HepG2 (cell line): ENCODE measurements around the gene PLD2.
"Not testable (repeated sequence)": the region's sequence is repeated elsewhere in the genome, so short reads cannot be mapped to it uniquely, and the experiment has no call there.

ENCODE experiments used
- KDM5B ChIP-seq: sonication (generic); formaldehyde crosslinking; IDR thresholded peaks from 2 replicates; pipeline ENCODE4 v1.4.0; 2020; ENCODE audit warnings: missing genetic modification reagents, mild to moderate bottlenecking, borderline replicate concordance
- NAIF1 ChIP-seq: sonication (generic); formaldehyde crosslinking; IDR thresholded peaks from 2 replicates; pipeline ENCODE4 v1.5.0; 2020; ENCODE audit warnings: mild to moderate bottlenecking, missing genetic modification reagents, borderline replicate concordance
- SMC3 ChIP-seq: IDR thresholded peaks from 2 replicates; pipeline ENCODE4 v1.6.1; 2011; ENCODE audit warnings: low read length, improper control_type of control experiment
- TF ChIP-seq, protein P1 (sequence below): sonication (generic); formaldehyde crosslinking; IDR thresholded peaks from 2 replicates; pipeline ENCODE4 v1.9.0; 2022; ENCODE audit warnings: missing genetic modification reagents, mild to moderate bottlenecking, borderline replicate concordance
- TF ChIP-seq, protein P2 (sequence below): sonication (generic); formaldehyde crosslinking; IDR thresholded peaks from 2 replicates; pipeline ENCODE4 v1.4.0; 2020; ENCODE audit warnings: low read depth, mild to moderate bottlenecking, missing genetic modification reagents
- TF ChIP-seq, protein P3 (sequence below): sonication (generic); formaldehyde crosslinking; IDR thresholded peaks from 2 replicates; pipeline ENCODE4 v1.5.0; 2020; ENCODE audit warnings: missing genetic modification reagents
- TF ChIP-seq, protein P4 (sequence below), 2 experiments: IDR thresholded peaks; 2 replicates each; pipeline ENCODE4 v1.6.1; 2011 to 2012; ENCODE audit warnings: low read length in 2 of 2, borderline replicate concordance in 1 of 2, low read depth in 1 of 2, mild to moderate bottlenecking in 1 of 2, moderate library complexity in 1 of 2

DNA sequence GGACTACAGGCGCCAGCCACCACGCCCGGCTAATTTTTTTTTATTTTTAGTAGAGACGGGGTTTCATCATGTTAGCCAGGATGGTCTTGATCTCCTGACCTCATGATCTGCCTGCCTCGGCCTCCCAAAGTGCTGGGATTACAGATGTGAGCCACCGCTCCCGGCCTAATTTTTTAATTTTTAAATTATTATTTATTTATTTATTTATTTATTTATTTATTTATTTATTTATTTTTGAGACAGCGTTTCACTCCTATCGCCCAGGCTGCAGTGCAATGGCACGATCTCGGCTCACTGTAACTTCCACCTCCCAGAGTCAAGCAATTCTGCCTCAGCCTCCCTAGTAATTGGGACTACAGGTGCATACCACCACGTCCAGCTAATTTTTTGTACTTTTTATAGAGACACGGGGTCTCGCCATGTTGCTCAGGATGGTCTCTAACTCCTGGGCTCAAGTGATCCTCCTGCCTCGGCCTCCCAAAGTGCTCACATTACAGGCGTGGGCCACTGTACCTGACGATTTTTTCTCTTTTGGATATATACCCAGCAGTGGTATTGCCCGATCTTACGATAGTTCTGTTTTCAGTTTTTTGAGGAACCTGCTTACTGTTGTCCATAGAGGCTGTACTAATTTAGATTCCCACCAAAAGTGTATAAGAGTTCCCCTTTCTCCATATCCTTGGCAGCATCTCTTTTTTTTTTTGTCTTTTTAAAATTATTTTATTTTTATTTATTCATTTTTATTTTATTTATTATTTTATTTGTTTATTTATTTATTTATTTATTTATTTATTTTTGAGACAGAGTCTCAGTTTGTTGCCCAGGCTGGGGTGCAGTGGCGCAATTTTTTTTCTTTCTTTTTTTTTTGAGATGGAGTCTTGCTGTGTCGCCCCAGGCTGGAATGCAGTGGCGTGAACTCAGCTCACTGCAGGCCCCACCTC is 62.4 kb downstream of the PLD2 start:
- TF ChIP-seq SMC3; KDM5B (CRISPR knock-in tag); NAIF1 (CRISPR knock-in tag): not testable (repeated sequence)
- TF ChIP-seq, protein P1, sequence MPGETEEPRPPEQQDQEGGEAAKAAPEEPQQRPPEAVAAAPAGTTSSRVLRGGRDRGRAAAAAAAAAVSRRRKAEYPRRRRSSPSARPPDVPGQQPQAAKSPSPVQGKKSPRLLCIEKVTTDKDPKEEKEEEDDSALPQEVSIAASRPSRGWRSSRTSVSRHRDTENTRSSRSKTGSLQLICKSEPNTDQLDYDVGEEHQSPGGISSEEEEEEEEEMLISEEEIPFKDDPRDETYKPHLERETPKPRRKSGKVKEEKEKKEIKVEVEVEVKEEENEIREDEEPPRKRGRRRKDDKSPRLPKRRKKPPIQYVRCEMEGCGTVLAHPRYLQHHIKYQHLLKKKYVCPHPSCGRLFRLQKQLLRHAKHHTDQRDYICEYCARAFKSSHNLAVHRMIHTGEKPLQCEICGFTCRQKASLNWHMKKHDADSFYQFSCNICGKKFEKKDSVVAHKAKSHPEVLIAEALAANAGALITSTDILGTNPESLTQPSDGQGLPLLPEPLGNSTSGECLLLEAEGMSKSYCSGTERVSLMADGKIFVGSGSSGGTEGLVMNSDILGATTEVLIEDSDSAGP (CRISPR knock-in tag), result not testable (repeated sequence)
- TF ChIP-seq, protein P2, sequence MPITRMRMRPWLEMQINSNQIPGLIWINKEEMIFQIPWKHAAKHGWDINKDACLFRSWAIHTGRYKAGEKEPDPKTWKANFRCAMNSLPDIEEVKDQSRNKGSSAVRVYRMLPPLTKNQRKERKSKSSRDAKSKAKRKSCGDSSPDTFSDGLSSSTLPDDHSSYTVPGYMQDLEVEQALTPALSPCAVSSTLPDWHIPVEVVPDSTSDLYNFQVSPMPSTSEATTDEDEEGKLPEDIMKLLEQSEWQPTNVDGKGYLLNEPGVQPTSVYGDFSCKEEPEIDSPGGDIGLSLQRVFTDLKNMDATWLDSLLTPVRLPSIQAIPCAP (CRISPR knock-in tag), result not testable (repeated sequence)
- TF ChIP-seq, protein P3, sequence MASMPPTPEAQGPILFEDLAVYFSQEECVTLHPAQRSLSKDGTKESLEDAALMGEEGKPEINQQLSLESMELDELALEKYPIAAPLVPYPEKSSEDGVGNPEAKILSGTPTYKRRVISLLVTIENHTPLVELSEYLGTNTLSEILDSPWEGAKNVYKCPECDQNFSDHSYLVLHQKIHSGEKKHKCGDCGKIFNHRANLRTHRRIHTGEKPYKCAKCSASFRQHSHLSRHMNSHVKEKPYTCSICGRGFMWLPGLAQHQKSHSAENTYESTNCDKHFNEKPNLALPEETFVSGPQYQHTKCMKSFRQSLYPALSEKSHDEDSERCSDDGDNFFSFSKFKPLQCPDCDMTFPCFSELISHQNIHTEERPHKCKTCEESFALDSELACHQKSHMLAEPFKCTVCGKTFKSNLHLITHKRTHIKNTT (CRISPR knock-in tag), result not testable (repeated sequence)
- TF ChIP-seq, protein P4, sequence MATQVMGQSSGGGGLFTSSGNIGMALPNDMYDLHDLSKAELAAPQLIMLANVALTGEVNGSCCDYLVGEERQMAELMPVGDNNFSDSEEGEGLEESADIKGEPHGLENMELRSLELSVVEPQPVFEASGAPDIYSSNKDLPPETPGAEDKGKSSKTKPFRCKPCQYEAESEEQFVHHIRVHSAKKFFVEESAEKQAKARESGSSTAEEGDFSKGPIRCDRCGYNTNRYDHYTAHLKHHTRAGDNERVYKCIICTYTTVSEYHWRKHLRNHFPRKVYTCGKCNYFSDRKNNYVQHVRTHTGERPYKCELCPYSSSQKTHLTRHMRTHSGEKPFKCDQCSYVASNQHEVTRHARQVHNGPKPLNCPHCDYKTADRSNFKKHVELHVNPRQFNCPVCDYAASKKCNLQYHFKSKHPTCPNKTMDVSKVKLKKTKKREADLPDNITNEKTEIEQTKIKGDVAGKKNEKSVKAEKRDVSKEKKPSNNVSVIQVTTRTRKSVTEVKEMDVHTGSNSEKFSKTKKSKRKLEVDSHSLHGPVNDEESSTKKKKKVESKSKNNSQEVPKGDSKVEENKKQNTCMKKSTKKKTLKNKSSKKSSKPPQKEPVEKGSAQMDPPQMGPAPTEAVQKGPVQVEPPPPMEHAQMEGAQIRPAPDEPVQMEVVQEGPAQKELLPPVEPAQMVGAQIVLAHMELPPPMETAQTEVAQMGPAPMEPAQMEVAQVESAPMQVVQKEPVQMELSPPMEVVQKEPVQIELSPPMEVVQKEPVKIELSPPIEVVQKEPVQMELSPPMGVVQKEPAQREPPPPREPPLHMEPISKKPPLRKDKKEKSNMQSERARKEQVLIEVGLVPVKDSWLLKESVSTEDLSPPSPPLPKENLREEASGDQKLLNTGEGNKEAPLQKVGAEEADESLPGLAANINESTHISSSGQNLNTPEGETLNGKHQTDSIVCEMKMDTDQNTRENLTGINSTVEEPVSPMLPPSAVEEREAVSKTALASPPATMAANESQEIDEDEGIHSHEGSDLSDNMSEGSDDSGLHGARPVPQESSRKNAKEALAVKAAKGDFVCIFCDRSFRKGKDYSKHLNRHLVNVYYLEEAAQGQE (IDR thresholded peaks at IDR 0.05; ENCODE audit: borderline replicate concordance in 1 of 2, low read depth in 1 of 2, low read length in 2 of 2), result not testable (repeated sequence)
